Mesodermal cell (in vitro differentiated cells): ENCODE results near the gene TRMT1.

Source experiments
- H3K27ac ChIP-seq: 2 replicates; pipeline ENCODE4 v1.7.0; 2013; ENCODE audit warnings: mild to moderate bottlenecking, low read depth, low read length, moderate library complexity; ENCODE audit not compliant: severe bottlenecking
- H3K36me3 ChIP-seq: 2 replicates; pipeline ENCODE4 v1.7.1; 2013; ENCODE audit warnings: mild to moderate bottlenecking, low read length, moderate library complexity; ENCODE audit not compliant: control insufficient read depth, insufficient read depth
- H3K4me1 ChIP-seq: one replicate; pipeline ENCODE4 v1.7.1; 2013; ENCODE audit warnings: mild to moderate bottlenecking, low read length; ENCODE audit not compliant: insufficient read depth, control insufficient read depth, poor library complexity, severe bottlenecking
- H3K4me3 ChIP-seq: 2 replicates; pipeline ENCODE4 v1.7.0; 2013; ENCODE audit warnings: low read length, control low read depth, mild to moderate bottlenecking; ENCODE audit not compliant: insufficient read depth, poor library complexity, severe bottlenecking; ENCODE audit errors: extremely low read depth
- H3K9me3 ChIP-seq: 2 replicates; pipeline ENCODE4 v1.7.1; 2013; ENCODE audit warnings: mild to moderate bottlenecking, low read length, moderate library complexity; ENCODE audit not compliant: control insufficient read depth
- WGBS, 2 experiments: methylation state at CpG; one replicate each; pipeline ENCODE4 v1.1.5; 2013; ENCODE audit warnings: missing lambda C conversion rate in 2 of 2; ENCODE audit not compliant: insufficient coverage in 2 of 2; 5-methylcytosine and 5-hydroxymethylcytosine counted together

TRMT1 gene

DNA sequence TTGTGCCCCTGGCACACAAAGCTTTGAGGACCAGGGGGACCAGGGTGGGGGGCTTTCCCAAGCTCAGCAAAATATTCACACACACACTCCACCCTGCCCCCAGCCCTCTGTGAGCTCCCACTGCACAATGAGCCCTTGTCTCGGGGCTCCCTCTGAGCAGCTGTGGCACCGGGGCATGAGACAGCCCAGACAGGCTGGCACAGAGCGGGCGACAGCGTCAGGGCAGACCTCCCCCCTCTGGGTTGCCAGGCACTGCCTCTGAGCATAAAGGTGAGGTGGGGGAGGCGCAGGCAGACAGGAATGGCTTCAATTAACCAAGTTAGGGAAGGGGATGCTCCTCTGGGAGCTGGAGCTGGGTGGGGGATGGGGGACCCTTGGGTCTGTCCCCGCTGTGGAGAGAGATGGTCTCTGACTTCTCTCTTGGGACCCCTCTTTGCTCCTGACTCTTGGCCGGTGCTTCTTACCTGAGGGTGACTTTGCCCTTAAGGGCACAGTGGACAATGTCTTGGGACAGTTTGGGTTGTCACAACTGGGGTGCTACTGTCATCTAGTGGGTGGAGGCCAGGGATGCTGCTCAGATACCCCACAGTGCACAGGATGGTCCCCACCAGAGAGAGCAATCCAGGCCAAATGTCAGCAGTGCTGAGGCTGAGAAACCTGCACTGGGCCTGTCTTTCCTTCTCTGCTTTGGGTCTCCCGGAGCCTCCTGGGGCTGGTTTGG lies 44.2 kb downstream of the TRMT1 start:
- Histone ChIP-seq H3K27ac (no peak overlapping the region), H3K4me3 (no peak overlapping the region), H3K9me3 (no peaks in the 10 kb centered on the region), H3K36me3 (no peaks in the 10 kb centered on the region), H3K4me1 (peaks cover 4% of the 10 kb centered on the region)
- 83 to 96% methylated on average over 5 to 7 of the region's 9 CpGs for WGBS, 2 experiments

DNA sequence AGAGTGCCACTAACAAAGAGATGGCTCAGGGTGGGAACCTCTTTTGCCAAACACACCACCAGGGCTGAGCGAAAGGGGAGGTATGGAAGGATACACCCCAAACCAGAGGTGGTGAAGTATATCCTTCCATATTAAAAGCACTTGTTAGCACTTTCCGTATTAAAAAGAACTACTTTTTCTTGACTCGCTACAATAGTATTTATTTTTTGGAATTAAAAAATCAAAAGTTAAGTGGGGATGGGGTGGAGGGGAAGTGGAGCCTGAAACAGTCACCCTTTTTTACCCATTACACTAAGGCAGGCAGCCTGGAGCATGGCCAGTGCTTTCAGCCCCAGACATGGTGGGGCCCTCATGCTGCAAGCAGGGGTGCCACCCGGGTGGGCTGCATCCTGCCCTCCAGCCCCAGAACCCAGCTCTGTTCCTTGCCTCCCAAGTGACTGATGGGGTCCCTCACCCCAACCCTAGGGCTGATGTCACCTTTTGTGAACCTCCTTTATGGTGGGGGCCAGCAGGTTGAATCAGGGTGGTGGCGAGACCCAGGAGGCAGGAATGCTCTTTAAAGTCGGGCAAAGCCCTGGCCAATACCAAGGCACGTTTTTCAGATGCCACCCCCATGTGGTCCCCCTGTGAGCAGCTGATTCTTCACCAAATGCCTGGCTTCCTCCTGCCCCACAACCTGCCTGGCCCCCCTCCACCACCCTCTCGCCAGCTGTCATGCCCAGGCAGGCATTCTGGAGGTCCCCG lies 44.9 kb downstream of the TRMT1 start:
- no peaks in the 10 kb centered on the region for H3K4me1 ChIP-seq
- H3K4me3 ChIP-seq = no peak overlapping the region
- H3K27ac ChIP-seq = no peak overlapping the region
- 73 to 87% methylated on average over 6 of the region's 9 CpGs for WGBS, 2 experiments
- no peaks in the 10 kb centered on the region for H3K9me3 ChIP-seq
- H3K36me3 ChIP-seq = no peaks in the 10 kb centered on the region

DNA sequence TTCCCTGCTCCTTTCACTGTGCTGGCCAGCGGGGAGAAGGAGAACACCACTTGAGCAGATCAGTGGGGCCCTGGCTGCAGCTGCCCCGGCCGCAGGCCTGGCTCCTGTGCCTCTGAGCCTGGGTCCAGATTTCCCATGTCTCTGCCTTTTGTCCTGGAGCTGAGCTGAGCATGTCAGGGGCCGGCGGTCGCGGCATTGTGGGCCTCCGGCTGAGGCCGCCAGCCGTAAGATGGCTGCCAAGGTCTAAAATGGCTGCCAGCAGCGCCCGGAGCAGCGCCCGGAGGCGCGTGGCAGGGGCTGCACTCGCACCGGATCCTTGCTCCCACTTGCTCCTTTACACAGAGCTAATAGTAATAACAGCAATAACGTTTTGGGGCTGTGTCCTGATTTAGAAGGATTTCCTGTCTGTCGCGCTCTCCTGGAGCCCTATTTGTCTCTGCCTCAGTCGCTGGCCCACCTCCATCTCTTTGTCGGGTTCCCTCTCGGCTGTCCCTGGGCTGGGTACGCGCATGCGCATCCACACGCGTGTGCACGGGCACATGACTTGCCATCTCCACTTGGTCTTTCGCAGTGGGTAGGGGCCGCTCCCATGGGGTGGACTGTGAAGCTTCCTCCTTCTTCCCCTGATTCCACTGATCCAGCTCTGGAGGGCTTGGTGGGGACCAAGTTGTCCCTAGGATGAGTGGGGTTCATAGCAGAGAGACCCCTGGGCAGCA lies 46.0 kb downstream of the TRMT1 start:
- no peak overlapping the region for H3K4me3 ChIP-seq
- no peaks in the 10 kb centered on the region for H3K4me1 ChIP-seq
- no peaks in the 10 kb centered on the region for H3K36me3 ChIP-seq
- WGBS, 2 experiments = 95 to 97% methylated on average over 30 to 31 of the region's 32 CpGs
- no peaks in the 10 kb centered on the region for H3K9me3 ChIP-seq
- no peak overlapping the region for H3K27ac ChIP-seq

DNA sequence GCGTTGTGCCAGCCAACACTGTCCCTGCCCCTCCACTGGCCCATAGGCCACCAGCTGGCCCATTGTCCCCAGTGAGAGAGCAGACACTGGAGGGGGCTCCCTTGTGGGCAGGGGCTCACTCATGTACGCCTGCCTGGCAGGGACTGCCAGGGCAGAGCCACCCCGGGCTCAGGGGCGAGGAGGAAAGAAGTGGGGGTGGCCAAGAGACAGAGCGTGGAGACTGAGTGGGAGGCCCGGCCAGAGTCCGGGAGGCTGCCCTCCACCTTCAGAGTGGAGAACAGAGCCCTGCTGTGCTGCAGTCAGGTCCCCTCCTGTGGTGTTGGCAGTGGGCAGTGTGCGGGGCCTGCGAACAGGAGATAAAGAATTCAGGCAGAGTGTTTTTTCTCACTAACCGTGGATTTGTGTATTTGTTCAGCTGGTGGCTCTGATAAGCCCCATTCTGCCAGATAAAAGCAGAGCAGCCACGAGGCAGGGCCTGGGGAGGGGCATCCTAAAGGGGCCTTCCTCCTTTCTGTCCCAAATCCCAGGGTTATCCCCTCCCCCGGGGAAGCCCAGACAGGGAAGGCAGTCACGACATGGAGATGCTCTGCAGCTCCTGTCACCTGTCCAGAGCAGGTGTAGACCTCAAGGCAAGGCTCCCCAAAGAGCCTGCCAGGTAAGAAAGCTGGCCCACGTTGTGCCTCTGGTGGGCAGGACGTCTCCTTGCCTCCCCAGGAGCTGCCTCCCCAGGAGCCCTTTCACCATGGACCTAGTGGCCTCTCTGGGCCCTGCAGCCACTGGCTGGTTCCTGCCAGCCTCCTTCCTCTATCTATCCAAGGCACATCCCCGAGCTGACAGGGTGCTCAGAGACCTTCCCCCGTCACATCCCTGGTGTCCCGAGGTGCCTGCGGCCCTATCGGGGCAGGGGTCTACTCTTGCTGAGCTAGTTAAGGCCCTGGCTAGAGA lies 46.9 kb downstream of the TRMT1 start:
- Histone ChIP-seq H3K4me1 (no peaks in the 10 kb centered on the region), H3K9me3 (no peaks in the 10 kb centered on the region), H3K27ac (no peak overlapping the region), H3K4me3 (no peak overlapping the region), H3K36me3 (no peaks in the 10 kb centered on the region)
- 73 to 75% methylated on average over 11 to 19 of the region's 20 CpGs for WGBS, 2 experiments

DNA sequence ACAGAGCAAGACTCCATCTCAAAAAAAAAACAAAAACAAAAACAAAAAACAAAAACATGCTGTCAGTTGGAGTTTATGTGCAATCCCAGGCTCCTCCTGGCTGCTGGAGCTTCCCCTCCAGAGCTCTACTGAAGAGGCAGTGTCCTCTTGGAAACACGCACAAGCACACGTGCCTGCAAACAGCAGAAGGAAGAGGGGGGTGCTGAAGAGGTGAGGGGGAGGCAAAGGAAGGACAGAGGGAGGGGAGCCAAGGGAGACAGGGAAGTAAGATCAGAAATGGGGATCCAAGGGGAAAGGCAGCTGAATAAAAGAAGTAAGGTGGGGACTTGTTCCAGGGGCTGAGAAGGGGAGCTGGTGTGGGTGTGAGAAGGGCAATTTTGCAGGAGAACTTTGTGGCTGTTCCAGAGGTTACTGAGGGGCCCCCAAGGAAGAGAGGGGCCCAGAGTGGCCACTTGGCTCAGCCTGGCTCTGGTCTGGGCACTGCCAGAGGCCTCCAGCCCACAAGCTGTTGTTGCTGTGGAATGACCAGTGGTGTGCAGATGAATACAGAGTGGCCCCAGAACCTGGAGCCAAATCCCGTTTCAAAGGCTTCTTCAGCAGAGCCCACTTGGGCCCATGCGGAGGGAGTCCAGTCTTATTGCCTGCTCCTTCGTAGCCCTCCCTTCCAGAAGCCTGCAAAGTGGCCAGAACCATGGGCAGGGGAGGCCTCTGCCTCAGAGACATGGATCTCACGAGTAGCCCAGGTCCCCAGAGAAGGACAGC lies 48.3 kb downstream of the TRMT1 start:
- H3K4me1 ChIP-seq = no peaks in the 10 kb centered on the region
- no peak overlapping the region for H3K27ac ChIP-seq
- no peaks in the 10 kb centered on the region for H3K9me3 ChIP-seq
- no peaks in the 10 kb centered on the region for H3K36me3 ChIP-seq
- H3K4me3 ChIP-seq = no peak overlapping the region
- whole genome bisulfite sequencing, 2 experiments = 86 to 93% methylated on average over 4 to 6 of the region's 6 CpGs

DNA sequence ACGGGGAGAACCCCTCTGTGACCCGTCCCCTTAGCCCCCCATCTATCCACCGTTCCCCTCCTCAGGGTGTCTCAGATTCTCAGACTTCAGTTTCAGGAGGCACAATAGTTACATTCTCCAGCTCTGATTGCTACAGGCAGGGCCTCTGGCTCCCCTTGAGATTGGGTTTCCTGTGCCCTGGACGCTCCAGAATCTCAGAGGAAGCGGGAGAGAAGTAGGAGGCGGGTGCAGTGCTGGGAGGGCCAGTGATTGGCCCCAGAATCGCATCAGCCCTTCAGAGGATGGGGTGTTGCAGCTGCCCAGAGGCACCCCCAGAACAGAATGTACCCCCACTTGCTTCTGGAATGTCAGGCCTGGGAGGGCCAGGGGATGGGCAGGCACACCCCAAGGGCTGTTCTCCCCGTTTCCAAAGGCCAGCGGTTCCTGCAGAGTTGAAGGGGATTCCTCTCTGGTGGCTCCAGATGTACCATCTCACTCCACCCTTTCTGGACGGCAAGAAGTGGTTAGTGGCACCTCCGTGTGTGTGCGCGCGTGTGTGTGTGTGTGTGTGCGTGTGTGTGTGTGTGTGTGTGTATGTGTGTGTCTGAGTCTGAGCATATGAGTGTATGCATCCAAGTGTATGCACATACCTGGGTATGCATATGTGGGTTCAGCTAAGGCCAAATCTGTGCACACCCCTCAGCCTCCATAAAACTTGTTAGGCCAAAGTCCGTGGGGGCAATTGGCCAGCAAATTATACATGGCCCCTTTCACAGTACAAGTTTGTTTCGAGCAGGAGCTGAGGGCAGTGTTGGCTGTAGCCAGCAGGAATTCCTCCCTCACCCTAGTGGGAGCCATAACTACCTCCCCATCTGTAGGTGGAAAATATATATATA lies 49.4 kb downstream of the TRMT1 start:
- Histone ChIP-seq H3K4me3 (no peak overlapping the region), H3K4me1 (no peaks in the 10 kb centered on the region), H3K9me3 (no peaks in the 10 kb centered on the region), H3K27ac (no peak overlapping the region), H3K36me3 (no peaks in the 10 kb centered on the region)
- WGBS, 2 experiments = 86 to 91% methylated on average over 7 to 12 of the region's 17 CpGs

DNA sequence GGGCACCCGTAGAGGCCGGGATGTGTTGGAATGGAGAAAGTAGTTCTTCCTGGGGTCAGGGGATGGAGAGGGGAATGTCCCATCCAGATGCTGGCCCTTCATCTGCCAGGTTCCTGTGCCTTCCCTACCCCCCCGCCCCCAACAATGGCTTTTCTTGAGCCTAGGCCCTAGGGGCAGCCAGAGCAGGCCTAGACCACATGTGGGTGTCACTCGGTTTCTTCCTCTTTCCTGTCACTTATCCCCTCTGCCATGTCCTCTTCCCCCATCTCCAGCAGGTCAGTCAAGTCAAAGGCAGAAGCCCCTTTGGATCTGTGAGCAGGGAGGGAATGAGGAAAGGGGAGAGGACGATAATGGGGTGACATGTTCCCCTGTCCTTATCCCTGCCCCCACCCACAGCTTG lies 50.3 kb downstream of the TRMT1 start:
- H3K4me1 ChIP-seq = no peaks in the 10 kb centered on the region
- H3K36me3 ChIP-seq = no peaks in the 10 kb centered on the region
- H3K9me3 ChIP-seq = no peaks in the 10 kb centered on the region
- WGBS, 2 experiments = 76 to 80% methylated on average over 3 to 4 of the region's 5 CpGs
- H3K4me3 ChIP-seq = no peak overlapping the region
- H3K27ac ChIP-seq = no peak overlapping the region

DNA sequence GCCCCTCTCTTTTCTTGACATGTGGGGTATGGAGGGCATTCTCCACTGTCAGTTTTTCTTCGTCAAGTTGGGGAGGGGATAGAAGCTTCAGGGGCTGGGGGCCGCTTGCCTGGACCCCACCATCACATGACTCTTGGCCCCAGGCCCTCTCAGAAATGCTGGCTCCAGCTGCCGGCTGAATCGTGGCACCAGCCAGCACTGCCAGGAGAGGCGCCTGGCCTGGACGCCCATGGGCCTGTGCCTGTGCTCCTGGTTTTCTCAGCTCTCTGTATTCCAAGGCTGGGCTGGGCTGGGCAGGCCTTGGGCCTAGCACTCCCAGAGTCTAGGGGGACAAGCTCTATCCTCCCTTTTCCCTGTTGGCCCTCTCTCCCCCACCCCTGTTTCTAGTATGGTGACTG lies 52.4 kb downstream of the TRMT1 start:
- Histone ChIP-seq H3K36me3 (no peaks in the 10 kb centered on the region), H3K4me3 (no peak overlapping the region), H3K9me3 (no peaks in the 10 kb centered on the region), H3K4me1 (peaks cover 13% of the 10 kb centered on the region), H3K27ac (no peak overlapping the region)
- 76 to 88% methylated on average over 5 to 6 of the region's 6 CpGs for whole genome bisulfite sequencing, 2 experiments

DNA sequence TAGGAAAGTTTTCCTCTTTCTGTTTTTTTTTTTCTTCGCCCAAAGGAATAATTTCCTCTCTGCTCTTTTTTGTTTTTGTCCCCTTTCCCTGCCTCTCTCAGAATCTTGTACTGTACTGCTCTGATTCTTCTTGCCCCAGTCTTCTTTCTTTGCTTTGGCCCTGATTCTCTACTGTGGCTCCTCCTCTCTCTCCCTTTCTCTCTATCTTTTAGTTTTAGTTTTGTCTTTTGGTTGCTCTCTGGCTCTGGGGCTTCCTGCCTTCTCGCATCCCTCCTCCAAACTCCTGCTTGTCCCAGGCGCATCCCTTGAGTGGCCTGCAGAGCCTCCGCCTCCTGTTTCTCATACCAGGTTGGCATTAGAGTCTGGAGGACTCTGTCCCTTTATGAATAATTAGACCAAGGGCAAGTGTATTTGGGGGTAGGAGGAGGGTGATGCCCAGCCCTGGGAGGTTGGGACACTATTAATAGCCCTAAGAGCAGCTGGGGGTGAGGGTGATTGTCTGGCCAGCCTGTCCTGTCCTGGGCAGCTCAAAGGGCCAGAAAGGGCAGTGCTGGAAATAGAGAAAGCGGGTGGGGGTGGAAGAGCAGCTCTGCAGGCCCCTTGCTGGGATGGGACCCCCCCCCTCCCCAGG lies 53.0 kb downstream of the TRMT1 start:
- H3K4me1 ChIP-seq = peaks cover 17% of the 10 kb centered on the region
- 69 to 86% methylated on average over 1 of the region's 5 CpGs for WGBS, 2 experiments
- H3K9me3 ChIP-seq = no peaks in the 10 kb centered on the region

More for the DNA sequence above, 53.0 kb downstream of the TRMT1 start:
- H3K27ac ChIP-seq = no peak overlapping the region
- no peaks in the 10 kb centered on the region for H3K36me3 ChIP-seq
- H3K4me3 ChIP-seq = no peak overlapping the region
